NB4 (cell line): ENCODE measurements around the gene GPR156.

Source experiments
- TF ChIP-seq, protein P1 (sequence below): IDR thresholded peaks from one replicate; pipeline ENCODE4 v1.5.1; 2012; ENCODE audit warnings: low read depth, low read length
- TF ChIP-seq, protein P2 (sequence below): IDR thresholded peaks from 2 replicates; pipeline ENCODE4 v1.6.1; 2011; ENCODE audit warnings: low read depth, low read length

DNA sequence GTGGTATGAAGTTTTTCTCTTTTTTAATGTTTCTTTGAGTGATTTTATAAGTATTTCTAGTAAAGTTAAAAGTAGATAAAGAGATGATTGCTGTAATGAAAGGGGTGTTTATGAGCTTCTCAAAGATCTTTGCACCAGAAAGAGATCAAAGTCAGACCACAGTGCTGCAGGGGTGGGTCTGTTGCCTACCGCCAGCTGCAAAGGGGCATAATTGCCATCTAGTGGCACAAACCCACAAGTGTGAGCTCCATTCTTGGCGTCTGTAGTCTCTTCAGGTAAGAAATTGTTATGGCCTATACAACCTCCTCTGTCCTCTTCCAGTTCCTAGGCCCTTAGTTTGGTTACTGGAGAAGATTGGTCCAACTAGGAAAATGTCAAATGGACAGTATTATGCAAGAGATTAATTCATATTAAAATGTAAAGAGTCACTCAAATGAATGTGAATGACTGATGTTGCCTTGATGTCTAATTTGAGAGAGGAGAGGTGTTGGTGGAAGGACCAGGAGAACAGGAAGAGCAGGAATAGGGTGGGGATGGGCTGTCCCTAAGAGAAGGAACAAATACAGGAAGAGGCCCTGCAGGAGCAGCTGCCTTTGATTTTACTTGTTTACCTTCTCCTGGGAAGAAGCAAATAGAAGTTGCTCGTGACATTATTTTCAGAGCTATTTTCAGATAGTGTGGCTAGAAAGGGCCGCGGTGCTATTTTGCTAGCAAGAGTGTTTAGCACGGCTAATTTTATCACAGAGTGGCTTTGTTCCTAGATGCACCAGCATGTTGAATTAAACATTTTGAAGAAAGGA, 137.8 kb downstream of the GPR156 start:
- TF ChIP-seq, protein P1, sequence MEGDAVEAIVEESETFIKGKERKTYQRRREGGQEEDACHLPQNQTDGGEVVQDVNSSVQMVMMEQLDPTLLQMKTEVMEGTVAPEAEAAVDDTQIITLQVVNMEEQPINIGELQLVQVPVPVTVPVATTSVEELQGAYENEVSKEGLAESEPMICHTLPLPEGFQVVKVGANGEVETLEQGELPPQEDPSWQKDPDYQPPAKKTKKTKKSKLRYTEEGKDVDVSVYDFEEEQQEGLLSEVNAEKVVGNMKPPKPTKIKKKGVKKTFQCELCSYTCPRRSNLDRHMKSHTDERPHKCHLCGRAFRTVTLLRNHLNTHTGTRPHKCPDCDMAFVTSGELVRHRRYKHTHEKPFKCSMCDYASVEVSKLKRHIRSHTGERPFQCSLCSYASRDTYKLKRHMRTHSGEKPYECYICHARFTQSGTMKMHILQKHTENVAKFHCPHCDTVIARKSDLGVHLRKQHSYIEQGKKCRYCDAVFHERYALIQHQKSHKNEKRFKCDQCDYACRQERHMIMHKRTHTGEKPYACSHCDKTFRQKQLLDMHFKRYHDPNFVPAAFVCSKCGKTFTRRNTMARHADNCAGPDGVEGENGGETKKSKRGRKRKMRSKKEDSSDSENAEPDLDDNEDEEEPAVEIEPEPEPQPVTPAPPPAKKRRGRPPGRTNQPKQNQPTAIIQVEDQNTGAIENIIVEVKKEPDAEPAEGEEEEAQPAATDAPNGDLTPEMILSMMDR = no peak
- TF ChIP-seq, protein P2, sequence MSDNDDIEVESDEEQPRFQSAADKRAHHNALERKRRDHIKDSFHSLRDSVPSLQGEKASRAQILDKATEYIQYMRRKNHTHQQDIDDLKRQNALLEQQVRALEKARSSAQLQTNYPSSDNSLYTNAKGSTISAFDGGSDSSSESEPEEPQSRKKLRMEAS = no peak
